Measurements from ENCODE around the gene ANO2.
"Not testable (repeated sequence)": the region's sequence is repeated elsewhere in the genome, so short reads cannot be mapped to it uniquely, and the experiment has no call there.

ANO2 gene

GRCh38 chr12:5716976-5717375 lies 228.1 kb downstream of the ANO2 start:
- DNase-seq = no peak

GRCh38 chr12:5716201-5716600 lies 228.9 kb downstream of the ANO2 start:
- DNase-seq = no peak

- DNase-seq = no peak
These were observed 230.0 kb downstream of the ANO2 start for GRCh38 chr12:5715021-5715420.

GRCh38 chr12:5713599-5714081 lies 231.4 kb downstream of the ANO2 start:
- DNase-seq = no peak

- no peak for DNase-seq
These were observed 234.7 kb downstream of the ANO2 start for GRCh38 chr12:5710260-5710878.

- DNase-seq = no peak
These were observed 236.7 kb downstream of the ANO2 start for GRCh38 chr12:5708371-5708770.

GRCh38 chr12:5706247-5706646 lies 238.8 kb downstream of the ANO2 start:
- no peak for DNase-seq

- no peak for DNase-seq
These were observed 239.3 kb downstream of the ANO2 start for GRCh38 chr12:5705791-5706190.

GRCh38 chr12:5694759-5695409 lies 250.2 kb downstream of the ANO2 start:
- no peak for DNase-seq

- DNase-seq = no peak
These were observed 252.2 kb downstream of the ANO2 start for GRCh38 chr12:5692850-5693249.

GRCh38 chr12:5691943-5692342 lies 253.1 kb downstream of the ANO2 start:
- DNase-seq = no peak

- no peak for DNase-seq
These were observed 254.8 kb downstream of the ANO2 start for GRCh38 chr12:5690240-5690639.

GRCh38 chr12:5689773-5690172 lies 255.3 kb downstream of the ANO2 start:
- no peak for DNase-seq

- no peak for DNase-seq
These were observed 256.8 kb downstream of the ANO2 start for GRCh38 chr12:5688226-5688625.

- DNase-seq = no peak
These were observed 259.1 kb downstream of the ANO2 start for GRCh38 chr12:5685935-5686334.

- DNase-seq = no peak
These were observed 260.1 kb downstream of the ANO2 start for GRCh38 chr12:5684989-5685388.

- no peak for DNase-seq
These were observed 262.5 kb downstream of the ANO2 start for GRCh38 chr12:5682581-5682980.

GRCh38 chr12:5678176-5678575 lies 266.9 kb downstream of the ANO2 start:
- DNase-seq = no peak

GRCh38 chr12:5669624-5670023 lies 275.4 kb downstream of the ANO2 start:
- not testable (repeated sequence) for DNase-seq

- no peak for DNase-seq
These were observed 279.4 kb downstream of the ANO2 start for GRCh38 chr12:5665615-5666014.

- DNase-seq = no peak
These were observed 283.2 kb downstream of the ANO2 start for GRCh38 chr12:5661811-5662210.

- no peak for DNase-seq
These were observed 284.8 kb downstream of the ANO2 start for GRCh38 chr12:5660238-5660637.

- DNase-seq = not testable (repeated sequence)
These were observed 286.6 kb downstream of the ANO2 start for GRCh38 chr12:5658339-5658941.

GRCh38 chr12:5656836-5657235 lies 288.2 kb downstream of the ANO2 start:
- no peak for DNase-seq

Measured in activated CD4-positive, alpha-beta T cell treated with anti-CD3 and anti-CD28 coated beads, Interleukin-10, Interleukin-2, amounts not matched to agents 100 ng/mL and 50 ng/mL, durations not matched to agents 16 hours and 8 hours (primary cell).